K562 (cell line): ENCODE data around the gene PITX1. TPM values are rescaled to one million over a fixed set of nuclear protein-coding genes. Genes with fewer than 3 reads are reported as not detected.

Experiments
- ATAC-seq: fragments of 200-7000 bp; cut with Tn5 transposase; 3 replicates; pipeline ENCODE4 v1.9.1; 2020; ENCODE audit warnings: moderate library complexity
- BruUV-seq: library from RNA; stranded (reverse); fragments of 400-500 nt; replicated peaks from 2 replicates; lab custom pipeline; 2021; lab: Mats Ljungman, UMichigan
- CTCF ChIA-PET: fragments of 300-600 bp; formaldehyde crosslinking; extraction: SDS; loops from one replicate; lab custom pipeline; 2021; ENCODE audit warnings: low intra/inter-chr PET ratio; lab: Yijun Ruan, JAX
- POLR2A ChIA-PET: fragments of 300-600, 350-650 bp; sonication (Branson Sonifier 250); formaldehyde crosslinking; extraction: SDS; loops from one replicate; lab custom pipeline; 2021; ENCODE audit warnings: antibody characterized with exemption, inconsistent platforms; lab: Yijun Ruan, JAX
- DNase-seq, 4 experiments: peaks; one replicate each; pipeline versions ENCODE4 v3.0.0 to v3.0.0-alpha.2; 2011 to 2018; ENCODE audit warnings: low spot score in 3 of 4, mixed read lengths in 3 of 4; ENCODE audit errors: extremely low read depth in 1 of 4
- FAIRE-seq: peaks from 2 replicates; lab custom pipeline; 2011; peaks lifted over from hg19 to GRCh38; lab: Jason Lieb, UNC
- H2AFZ ChIP-seq: 2 replicates; pipeline ENCODE4 v1.6.0; 2011; ENCODE audit warnings: low read depth, low read length, control low read depth, inconsistent platforms
- H3K27ac ChIP-seq: fragments of 200-600 bp; 3 replicates; pipeline ENCODE4 v1.8.0; 2011; ENCODE audit warnings: low read depth, mild to moderate bottlenecking, control low read depth, inconsistent platforms, low read length, moderate library complexity, mixed read lengths; ENCODE audit errors: extremely low read depth
- H3K27me3 ChIP-seq, 2 experiments: fragments of 300-600 bp in 1 of 2; 2 replicates in 1 of 2; 3 replicates in 1 of 2; pipeline versions ENCODE4 v1.6.0 to v1.8.0; 2011; ENCODE audit warnings: inconsistent platforms in 2 of 2, low read length in 2 of 2, mild to moderate bottlenecking in 1 of 2, mixed read lengths in 1 of 2, moderate library complexity in 1 of 2; ENCODE audit not compliant: control insufficient read depth in 2 of 2, insufficient read depth in 2 of 2
- H3K36me3 ChIP-seq: fragments of 300-600 bp; 3 replicates; pipeline ENCODE4 v1.8.0; 2011; ENCODE audit warnings: mild to moderate bottlenecking, low read length, inconsistent platforms; ENCODE audit not compliant: control insufficient read depth, insufficient read depth
- H3K4me1 ChIP-seq, 2 experiments: fragments of 200-600 bp in 1 of 2; replicated peaks in 1 of 2; 2 replicates in 1 of 2; 3 replicates in 1 of 2; pipeline versions ENCODE4 v1.5.1 to v1.8.0; 2011; ENCODE audit warnings: inconsistent platforms in 2 of 2, low read length in 2 of 2, mild to moderate bottlenecking in 1 of 2, mixed read lengths in 1 of 2, moderate library complexity in 1 of 2; ENCODE audit not compliant: control insufficient read depth in 2 of 2, insufficient read depth in 2 of 2
- H3K4me2 ChIP-seq: 2 replicates; pipeline ENCODE4 v1.6.1; 2011; ENCODE audit warnings: low read length, control low read depth, inconsistent platforms, mixed read lengths; ENCODE audit not compliant: insufficient read depth
- H3K4me3 ChIP-seq: fragments of 200-600 bp; sonication (generic), shearing (Covaris generic); 2 replicates; pipeline ENCODE4 v1.5.1; 2016; ENCODE audit warnings: control low read depth, inconsistent platforms
- H3K79me2 ChIP-seq: fragments of 200-600 bp; 3 replicates; pipeline ENCODE4 v1.8.0; 2011; ENCODE audit warnings: low read length, inconsistent platforms; ENCODE audit not compliant: control insufficient read depth, insufficient read depth
- H3K9ac ChIP-seq, 2 experiments: 2 replicates each; pipeline versions ENCODE4 v1.6.0 to v1.6.1; 2011; ENCODE audit warnings: low read depth in 2 of 2, low read length in 2 of 2, control low read depth in 1 of 2, inconsistent platforms in 1 of 2, mild to moderate bottlenecking in 1 of 2, mixed read lengths in 1 of 2; ENCODE audit not compliant: insufficient read depth in 1 of 2
- H3K9me1 ChIP-seq: one replicate; pipeline ENCODE4 v1.6.0; 2011; ENCODE audit warnings: inconsistent platforms, mild to moderate bottlenecking, low read length, moderate library complexity; ENCODE audit not compliant: control insufficient read depth, insufficient read depth
- H3K9me3 ChIP-seq: replicated peaks from 2 replicates; pipeline ENCODE4 v1.5.1; 2011; ENCODE audit warnings: low read depth, low read length, inconsistent platforms; ENCODE audit not compliant: control insufficient read depth, insufficient read depth
- H4K20me1 ChIP-seq: replicated peaks from 2 replicates; pipeline ENCODE4 v1.6.1; 2011; ENCODE audit warnings: low read length, inconsistent platforms, mixed read lengths; ENCODE audit not compliant: control insufficient read depth, insufficient read depth
- HLTF ChIP-seq: fragments of 450-650 bp; IDR thresholded peaks from 2 replicates; pipeline ENCODE4 v1.6.1; 2016
- SIN3A ChIP-seq, 2 experiments: fragments of 150-350 bp in 1 of 2; IDR thresholded peaks; 2 replicates each; pipeline ENCODE4 v1.6.1; 2011 to 2016; ENCODE audit warnings: borderline replicate concordance in 2 of 2, low read depth in 2 of 2, low read length in 2 of 2, mild to moderate bottlenecking in 2 of 2, moderate library complexity in 2 of 2; ENCODE audit not compliant: control insufficient read depth in 1 of 2
- ZKSCAN1 ChIP-seq: fragments of 150-350 bp; IDR thresholded peaks from 2 replicates; pipeline ENCODE4 v1.6.1; 2016; ENCODE audit warnings: low read depth, low read length
- WGBS: fragments of 100-300 bp; shearing (Covaris generic); methylation state at CpG from one replicate; pipeline ENCODE4 v1.1.6; 2016; ENCODE audit warnings: low coverage, mixed read lengths; ENCODE audit not compliant: insufficient coverage; ENCODE audit errors: missing lambda C conversion rate; 5-methylcytosine and 5-hydroxymethylcytosine counted together
- in situ Hi-C: fragments of 300-500 bp; cut with MboI; formaldehyde crosslinking; loops from 4 replicates; pipeline ENCODE4 v1.15.0; 2018; ENCODE audit warnings: inconsistent platforms, mixed read lengths
- intact Hi-C: fragments of 100-400 bp; cut with micrococcal nuclease; formaldehyde crosslinking; loops from 2 replicates; pipeline ENCODE4 v1.14.2; 2022
- polyA plus RNA-seq, 8 experiments: library from polyadenylated mRNA; depleted of rRNA in 4 of 8; stranded (reverse) in 5 of 8; unstranded in 3 of 8; fragments of >200 nt; fragmentation: Nextera tagmentation in 2 of 8; fragmentation: Illumina TruSeq in 1 of 8; extraction: Ambion mirVana in 2 of 8; extraction: Trizol in 1 of 8; gene quantifications; 2 replicates each; pipeline versions ENCODE4 v1.2.1 to v1.2.3, GENCODE V29; 2011 to 2014; ENCODE audit warnings: inconsistent platforms in 1 of 8, missing spikeins in 1 of 8
- total RNA-seq, 7 experiments: library from RNA; depleted of rRNA in 6 of 7; stranded (reverse); fragments of >200 nt in 6 of 7; fragmentation: Illumina TruSeq in 2 of 7; extraction: Trizol in 2 of 7; gene quantifications; 2 replicates each; pipeline versions ENCODE4 v1.2.1 to v1.2.3, GENCODE V29; 2011 to 2021; ENCODE audit warnings: low replicate concordance in 1 of 7

Gene PITX1
- total and polyA plus RNA-seq, 9 of the 15 experiments (the other 6 are each of a cell fraction or from before 2014, with no cell fraction given): 0.13 to 88.2 (median 24.9) TPM

DNA sequence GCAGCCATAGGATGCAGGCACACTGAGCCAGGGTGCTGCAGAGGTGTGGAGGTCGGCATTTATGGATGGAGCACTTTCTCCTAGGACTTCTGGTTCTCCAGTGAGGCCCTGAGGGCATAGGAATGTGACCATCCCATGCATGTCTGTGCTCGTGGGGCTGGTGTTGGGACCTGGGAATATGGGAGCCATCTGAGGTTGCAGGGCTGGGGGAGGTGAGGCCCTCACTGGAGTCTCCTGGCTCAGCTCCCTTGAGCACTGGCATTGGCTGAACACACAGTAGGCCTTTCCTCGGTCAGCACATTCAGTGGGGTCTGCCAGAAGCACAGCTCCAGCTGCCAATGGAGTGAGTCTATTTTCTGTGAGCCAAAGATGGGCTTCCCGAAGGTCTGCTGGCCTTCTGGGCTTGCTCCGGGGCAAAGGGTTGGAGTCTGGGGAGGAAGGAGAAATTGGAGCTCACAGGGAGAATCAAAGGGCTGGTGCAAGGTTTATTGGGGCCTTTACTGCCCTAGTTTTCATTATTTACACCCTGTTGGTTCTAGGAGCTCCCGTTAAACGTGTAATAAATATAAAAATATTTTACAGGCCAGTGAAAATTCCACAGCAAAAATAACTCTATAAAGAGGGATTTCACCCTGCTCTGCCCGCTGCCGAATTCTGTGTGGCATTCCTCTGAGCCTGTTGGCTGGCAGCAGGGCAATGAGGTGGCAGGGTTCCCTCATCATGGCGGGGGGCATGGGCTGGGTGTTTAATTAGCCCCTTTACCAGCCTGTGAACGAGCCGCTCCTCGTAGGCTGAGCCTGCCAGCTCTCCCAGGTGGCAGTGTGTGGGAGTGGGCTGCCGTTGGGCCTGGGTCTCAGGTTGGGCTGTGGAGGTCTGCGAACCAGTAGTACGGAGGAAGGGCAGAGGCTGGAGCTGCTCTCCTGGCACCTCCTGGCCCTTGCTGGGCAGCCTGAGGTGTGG lies 31.6 kb upstream of the PITX1 start:
- Histone ChIP-seq H3K9ac (0 out of 4 replicates have a peak overlapping the region, but pooled peaks of 1 of the 2 experiments have one; percentile 2), H3K79me2 (no peaks in the 10 kb centered on the region), H3K4me1 (peaks cover 4 to 29% of the 10 kb centered on the region in 2 experiments; a peak in 4 of 5 replicates), H2AFZ (no peak overlapping the region), H3K36me3 (no peaks in the 10 kb centered on the region), H3K9me3 (no peaks in the 10 kb centered on the region), H3K27me3 (no peaks in the 10 kb centered on the region), H3K4me3 (no peak overlapping the region), H3K9me1 (no peaks in the 10 kb centered on the region), H3K4me2 (no peak overlapping the region), H4K20me1 (no peaks in the 10 kb centered on the region; the same call in 1 of the 2 replicates), H3K27ac (no peak overlapping the region)
- CTCF ChIA-PET: no interaction called here
- TF ChIP-seq SIN3A (IDR thresholded peaks at IDR 0.05; ENCODE audit: borderline replicate concordance in 2 of 2, control insufficient read depth in 1 of 2, low read depth in 2 of 2, low read length in 2 of 2) (no peak), ZKSCAN1 (peak; percentile 43; the same call in 1 of the 2 replicates), HLTF (no peak)
- in situ Hi-C loops: no loop called here
- POLR2A ChIA-PET: interaction anchor here (0.6 to 0.8 kb wide), 5 partner anchors 12 to 268 kb away, joined by 3 to 7 read pairs (median 3); no protein-coding TSS in a partner anchor
- FAIRE-seq (no peak), DNase-seq (no peak), ATAC-seq (no peak)
- 38% methylated on average over 15 of the region's 16 CpGs for WGBS
- intact Hi-C loops: no loop called here
- BruUV-seq: no TSS peak
